GM04504 (cell line): ENCODE results near the gene MTFR2.
"Not testable (repeated sequence)": the region's sequence is repeated elsewhere in the genome, so short reads cannot be mapped to it uniquely, and the experiment has no call there.

Experiments
- DNase-seq: peaks from one replicate; pipeline ENCODE4 v3.0.0-alpha.2; 2012; ENCODE audit warnings: low read depth

MTFR2 gene

DNA sequence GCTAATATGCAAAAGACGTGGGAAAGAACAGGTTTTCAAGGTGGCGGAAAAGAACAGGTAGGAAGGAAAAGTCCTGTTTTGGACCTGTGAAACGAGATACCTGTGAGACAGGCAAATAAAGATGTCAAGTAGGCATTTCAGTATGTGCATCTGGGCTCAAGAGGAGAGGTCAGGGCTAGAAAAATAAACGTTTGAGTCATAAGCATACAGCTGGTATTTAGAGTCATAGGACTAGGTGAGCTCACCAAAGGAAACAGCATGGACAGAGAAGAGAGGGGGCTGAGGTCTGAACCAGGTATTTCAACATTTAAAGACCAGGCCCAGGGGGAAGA, 14.9 kb downstream of the MTFR2 start:
- no peak for DNase-seq

GRCh38 chr6:136232701-136233100, 17.4 kb downstream of the MTFR2 start:
- no peak for DNase-seq

DNA sequence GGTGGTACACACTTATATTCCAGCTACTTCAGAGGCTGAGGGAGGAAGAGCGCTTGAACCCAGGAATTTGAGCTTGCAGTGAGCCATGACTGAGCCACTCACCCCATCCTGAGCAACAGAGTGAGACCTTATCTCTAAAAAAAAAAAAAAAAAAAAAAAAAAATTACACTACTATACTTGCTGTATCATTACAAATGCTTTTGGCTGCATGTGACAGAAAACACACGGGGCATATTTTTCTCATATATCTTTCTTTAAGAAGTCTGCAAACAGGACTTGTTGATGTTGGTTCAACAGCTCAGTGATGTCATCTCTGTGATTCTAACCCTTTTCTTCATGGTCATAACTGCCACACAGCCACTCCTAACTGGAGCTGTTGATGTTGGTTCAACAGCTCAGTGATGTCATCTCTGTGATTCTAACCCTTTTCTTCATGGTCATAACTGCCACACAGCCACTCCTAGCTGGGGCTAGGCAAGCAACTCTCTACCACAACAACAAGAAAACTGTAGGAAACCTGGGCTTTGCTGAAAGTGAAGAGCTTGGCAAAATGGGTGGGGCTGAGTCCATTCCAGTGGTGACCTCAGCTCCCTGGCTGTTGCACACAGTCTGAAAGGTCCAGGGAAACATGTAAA, 19.8 kb downstream of the MTFR2 start:
- no peak for DNase-seq

DNA sequence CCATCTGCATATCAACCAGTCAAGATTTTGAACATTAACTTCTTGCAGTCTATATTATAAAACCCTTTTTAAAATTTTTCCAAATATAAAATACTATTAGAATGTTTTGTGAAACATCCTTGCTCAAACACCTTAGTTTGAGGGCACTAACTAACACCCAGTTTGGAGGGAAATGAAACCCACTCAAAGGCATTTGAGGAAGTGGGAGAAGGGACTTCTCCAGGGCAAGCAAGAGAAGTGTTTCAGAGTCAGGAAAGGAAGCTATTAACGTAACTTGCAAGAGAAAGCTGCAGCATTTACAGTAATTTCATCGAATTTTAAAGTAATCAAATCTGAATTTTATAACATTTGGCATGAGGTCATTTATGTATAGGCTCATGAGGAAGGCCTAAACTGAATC, 21.3 kb downstream of the MTFR2 start:
- no peak for DNase-seq

DNA sequence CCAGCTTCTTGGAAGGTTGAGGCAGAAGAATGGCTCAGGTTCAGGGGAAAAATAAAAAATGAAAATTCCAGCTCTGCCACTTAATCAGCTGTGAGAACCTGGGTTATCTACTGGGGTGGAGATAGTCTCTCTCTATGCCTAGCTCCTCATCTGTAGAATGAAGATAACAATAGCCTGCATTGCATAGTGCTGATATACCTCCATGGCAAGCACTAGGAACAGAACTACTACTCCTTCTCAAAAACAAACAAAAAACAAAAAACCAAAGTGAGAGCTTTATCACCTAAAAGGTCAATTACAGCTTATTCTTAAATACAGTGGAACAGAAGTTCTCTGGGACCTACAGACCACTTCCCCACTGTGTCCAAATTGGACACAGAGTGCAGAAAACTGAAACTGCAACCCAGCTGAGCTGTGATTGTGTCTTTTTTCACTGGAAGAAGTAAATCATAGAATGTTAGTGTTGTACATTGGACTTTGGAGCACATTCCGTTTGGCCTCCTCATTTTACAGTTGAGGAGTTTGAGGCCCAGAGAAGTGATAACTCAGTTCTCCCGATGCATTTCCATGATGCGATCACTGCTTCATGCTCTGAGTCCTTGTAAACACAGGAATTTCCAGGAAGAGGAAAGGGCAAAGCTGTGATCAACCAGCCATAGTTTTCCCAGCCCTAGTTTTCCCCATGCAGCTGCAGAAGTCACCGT, 23.3 kb downstream of the MTFR2 start:
- DNase-seq: no peak

DNA sequence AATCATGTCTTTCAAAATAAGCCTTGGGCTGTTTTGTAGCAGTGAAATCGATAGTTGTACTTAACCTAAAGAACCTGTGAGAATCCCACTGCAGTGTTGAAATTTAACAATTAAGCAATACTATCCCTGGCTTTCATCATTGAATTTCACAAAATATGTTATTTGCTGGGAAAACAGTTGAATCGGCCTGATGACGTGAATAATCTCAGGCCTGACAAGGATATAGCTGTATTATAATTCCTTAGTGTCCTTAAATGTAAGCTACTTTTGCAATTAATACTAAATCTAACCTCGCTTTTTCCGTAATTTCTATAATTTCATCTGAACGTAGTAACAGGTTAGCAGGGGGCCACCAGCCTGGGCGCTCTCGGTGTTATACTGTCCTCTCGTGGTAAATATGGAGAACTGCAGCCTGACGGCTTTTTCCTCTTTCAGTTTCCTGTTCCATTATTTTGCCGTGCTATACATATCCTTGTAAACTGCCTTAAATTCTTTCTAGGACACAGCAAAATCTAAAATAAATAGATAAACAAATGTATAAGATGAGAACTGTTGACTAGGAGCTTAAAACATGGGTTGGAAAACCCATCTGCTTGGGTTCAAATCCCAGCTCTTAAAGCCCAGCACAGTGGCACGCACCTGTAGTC, 24.0 kb downstream of the MTFR2 start:
- no peak for DNase-seq

DNA sequence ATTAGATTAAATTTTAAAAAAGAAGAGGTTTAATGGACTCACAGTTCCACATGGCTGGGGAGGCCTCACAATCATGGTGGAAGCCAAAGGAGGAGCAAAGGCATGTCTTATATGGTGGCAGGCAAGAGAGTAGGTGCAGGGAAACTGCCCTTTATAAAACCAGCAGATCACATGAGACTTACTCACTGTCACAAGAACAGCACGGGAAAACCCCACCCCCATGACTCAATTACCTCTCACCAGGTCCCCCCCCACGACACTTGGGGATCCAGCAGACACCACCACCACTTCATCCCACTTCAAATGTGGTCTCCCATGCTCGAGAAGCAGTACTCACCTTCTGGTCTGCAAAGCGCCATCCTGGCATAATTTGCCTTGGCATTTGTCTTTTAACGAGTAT, 24.6 kb downstream of the MTFR2 start:
- no peak for DNase-seq

- not testable (repeated sequence) for DNase-seq
These were observed 25.1 kb downstream of the MTFR2 start for GRCh38 chr6:136224974-136225373.

- DNase-seq: no peak
These were observed 33.4 kb downstream of the MTFR2 start for GRCh38 chr6:136216503-136217401.

DNA sequence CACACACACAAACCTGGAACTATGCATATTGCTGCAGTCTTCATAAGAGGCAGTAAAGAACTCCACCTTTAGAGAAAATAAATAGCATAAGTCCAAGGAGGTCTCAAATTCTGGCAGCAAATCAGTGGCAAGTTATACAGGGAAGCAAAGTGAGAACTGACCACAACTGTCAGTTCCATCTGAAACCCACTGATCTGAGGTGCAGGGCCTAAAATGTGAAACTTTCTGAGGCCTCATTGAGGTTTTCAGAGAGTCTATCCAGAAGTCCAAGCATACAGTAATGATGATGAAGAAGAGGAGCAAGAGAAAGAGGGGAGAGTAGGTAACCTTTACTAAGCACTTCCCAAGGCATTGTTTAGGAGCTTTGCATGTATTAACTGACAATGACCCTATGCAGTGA, 36.3 kb downstream of the MTFR2 start:
- DNase-seq: no peak

DNA sequence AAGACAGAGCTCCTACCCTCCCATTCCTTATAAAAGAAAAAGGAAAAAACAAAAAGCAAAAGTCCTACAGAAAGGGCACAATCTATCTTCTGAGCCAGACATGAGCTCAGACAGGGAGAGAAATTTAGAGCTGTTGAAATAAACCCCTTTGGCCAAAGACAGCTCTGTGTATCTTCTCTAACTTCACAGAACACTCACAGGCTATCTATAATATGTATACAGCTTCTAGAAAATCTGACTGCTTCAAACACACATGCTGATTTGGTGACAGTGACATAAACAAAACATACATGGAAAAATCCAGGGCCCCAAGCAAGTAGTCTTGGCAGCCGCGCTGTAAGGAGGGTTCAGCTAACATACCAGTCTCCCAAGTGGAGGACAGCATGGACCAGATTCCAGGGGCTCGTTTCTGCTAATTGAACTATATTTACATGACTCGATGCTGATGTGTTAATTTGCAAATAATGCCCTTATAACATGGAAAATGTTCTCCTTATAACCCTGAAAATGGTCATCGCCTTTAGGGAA, 37.0 kb downstream of the MTFR2 start:
- DNase-seq: no peak

GRCh38 chr6:136212608-136213007, 37.5 kb downstream of the MTFR2 start:
- DNase-seq: no peak

GRCh38 chr6:136210398-136211165, 39.5 kb downstream of the MTFR2 start:
- no peak for DNase-seq

DNA sequence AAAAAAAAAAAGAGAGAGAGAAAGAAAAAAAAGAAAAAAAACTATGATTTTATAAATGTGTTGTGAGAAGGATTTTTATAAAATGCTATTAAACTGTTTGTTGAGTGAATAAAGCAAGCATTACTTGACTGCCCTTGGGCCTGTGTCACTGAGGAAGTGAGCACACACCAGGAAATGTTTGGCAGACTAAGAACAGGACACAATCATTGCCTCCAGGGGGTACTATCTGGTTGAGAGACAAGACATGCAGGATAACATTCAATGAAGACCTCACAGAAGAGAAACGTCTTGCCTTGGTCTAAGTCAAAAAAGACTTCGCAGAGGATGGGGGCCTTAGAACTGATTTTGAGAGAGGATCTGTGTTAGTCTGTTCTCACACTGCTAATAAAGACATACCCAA, 40.6 kb downstream of the MTFR2 start:
- no peak for DNase-seq

GRCh38 chr6:136208783-136209182, 41.3 kb downstream of the MTFR2 start:
- no peak for DNase-seq

- DNase-seq: peak; percentile 6
These were observed 48.4 kb downstream of the MTFR2 start for GRCh38 chr6:136201732-136202131.

GRCh38 chr6:136192902-136193301, 57.2 kb downstream of the MTFR2 start:
- no peak for DNase-seq

DNA sequence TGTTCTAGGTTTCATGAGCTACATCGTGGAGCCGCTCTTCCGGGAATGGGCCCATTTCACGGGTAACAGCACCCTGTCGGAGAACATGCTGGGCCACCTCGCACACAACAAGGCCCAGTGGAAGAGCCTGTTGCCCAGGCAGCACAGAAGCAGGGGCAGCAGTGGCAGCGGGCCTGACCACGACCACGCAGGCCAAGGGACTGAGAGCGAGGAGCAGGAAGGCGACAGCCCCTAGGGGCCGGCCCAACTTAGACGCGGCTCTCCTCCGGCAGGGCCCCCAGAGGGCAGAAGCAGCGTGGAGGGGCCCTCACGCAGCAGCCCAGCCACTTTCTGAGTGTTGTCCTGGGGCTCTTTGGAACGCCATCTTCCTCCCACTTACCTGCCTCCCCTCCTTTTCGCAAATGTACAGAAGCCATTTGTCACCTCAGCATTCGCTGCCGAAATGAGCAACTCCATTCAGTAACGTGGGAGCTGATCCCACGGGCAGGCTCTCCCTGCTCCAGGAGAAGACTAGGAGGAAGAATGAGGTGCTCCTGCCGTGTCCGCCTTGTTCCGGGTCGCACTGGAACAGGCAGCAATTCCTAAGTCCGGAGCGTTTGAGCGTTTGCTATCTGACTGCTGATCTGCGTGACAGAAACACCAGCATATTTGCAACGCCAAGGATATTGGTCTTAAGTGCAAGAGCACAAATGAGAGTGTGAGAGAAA, 58.4 kb downstream of the MTFR2 start:
- DNase-seq: no peak

DNA sequence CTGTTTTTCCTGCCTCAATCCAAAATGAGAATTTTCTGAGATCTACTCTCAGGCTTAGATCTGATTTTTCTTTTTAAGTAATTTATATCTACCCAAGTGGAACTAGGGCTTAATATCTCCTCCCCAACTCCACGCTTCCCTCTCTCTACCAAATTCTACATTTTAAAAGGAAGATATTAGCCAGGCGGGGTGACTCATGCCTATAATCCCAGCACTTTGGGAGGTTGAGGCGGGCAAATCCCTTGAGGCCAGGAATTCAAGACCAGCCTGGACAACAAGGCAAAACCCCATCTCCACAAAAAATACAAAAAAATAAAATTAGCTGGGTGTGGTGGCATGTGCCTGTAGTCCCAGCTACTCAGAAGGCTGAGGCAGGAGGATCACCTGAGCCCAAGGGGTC, 61.0 kb downstream of the MTFR2 start:
- DNase-seq: no peak

- no peak for DNase-seq
These were observed 61.6 kb downstream of the MTFR2 start for GRCh38 chr6:136188486-136188885.

- DNase-seq: no peak
These were observed 63.7 kb downstream of the MTFR2 start for GRCh38 chr6:136186363-136186762.
